Endothelial cell of umbilical vein (primary cell): ENCODE results near the gene LCE3B. TPM values are rescaled to one million over a fixed set of nuclear protein-coding genes. Genes with fewer than 3 reads are reported as not detected.

Experiments
- BruUV-seq: library from RNA; stranded (reverse); fragments of 400-500 nt; replicated peaks from 2 replicates; lab custom pipeline; 2021; lab: Mats Ljungman, UMichigan
- CTCF ChIA-PET: fragments of 300-600, 350-600 bp; sonication (Branson Sonifier 250); formaldehyde crosslinking; loops from one replicate; lab custom pipeline; 2021; ENCODE audit warnings: antibody characterized with exemption, inconsistent platforms; lab: Charles Lee
- POLR2A ChIA-PET: fragments of 300-600, 350-600 bp; sonication (Branson Sonifier 250); formaldehyde crosslinking; loops from one replicate; lab custom pipeline; 2021; ENCODE audit warnings: antibody characterized with exemption, inconsistent platforms; lab: Charles Lee
- DNase-seq: peaks from one replicate; pipeline ENCODE4 v3.0.0-alpha.2; 2011; ENCODE audit warnings: low read depth, low spot score
- FAIRE-seq: peaks from 2 replicates; lab custom pipeline; 2011; peaks lifted over from hg19 to GRCh38; lab: Jason Lieb, UNC
- H2AFZ ChIP-seq: 2 replicates; pipeline ENCODE4 v1.6.0; 2012; ENCODE audit warnings: low read depth, low read length, control low read depth, inconsistent platforms
- H3K27ac ChIP-seq: 2 replicates; pipeline ENCODE4 v1.5.1; 2011; ENCODE audit warnings: low read depth, mild to moderate bottlenecking, control low read depth, low read length, moderate library complexity; ENCODE audit not compliant: insufficient read depth
- H3K27me3 ChIP-seq, 2 experiments: 2 replicates each; pipeline versions ENCODE4 v1.6.0 to v1.6.1; 2011; ENCODE audit warnings: low read length in 2 of 2, mixed read lengths in 1 of 2; ENCODE audit not compliant: control insufficient read depth in 2 of 2, insufficient read depth in 2 of 2
- H3K36me3 ChIP-seq, 2 experiments: 2 replicates in 1 of 2; 3 replicates in 1 of 2; pipeline ENCODE4 v1.5.1; 2011; ENCODE audit warnings: low read length in 2 of 2, mild to moderate bottlenecking in 1 of 2, moderate library complexity in 1 of 2; ENCODE audit not compliant: control insufficient read depth in 2 of 2, insufficient read depth in 2 of 2; ENCODE audit errors: extremely low read depth in 1 of 2
- H3K4me1 ChIP-seq: 3 replicates; pipeline ENCODE4 v1.5.1; 2011; ENCODE audit warnings: mild to moderate bottlenecking, low read length; ENCODE audit not compliant: control insufficient read depth, insufficient read depth; ENCODE audit errors: extremely low read depth
- H3K4me2 ChIP-seq: 2 replicates; pipeline ENCODE4 v1.6.1; 2011; ENCODE audit warnings: low read length, control low read depth, mixed read lengths; ENCODE audit not compliant: insufficient read depth
- H3K4me3 ChIP-seq, 3 experiments: fragments of 200-600 bp in 1 of 3; sonication (generic), shearing (Covaris generic) in 1 of 3; replicated peaks in 1 of 3; 2 replicates each; pipeline ENCODE4 v1.5.1; 2011 to 2016; ENCODE audit warnings: control low read depth in 3 of 3, low read length in 3 of 3, mild to moderate bottlenecking in 2 of 3, inconsistent platforms in 1 of 3, low read depth in 1 of 3, moderate library complexity in 1 of 3; ENCODE audit not compliant: insufficient read depth in 1 of 3
- H3K79me2 ChIP-seq: 2 replicates; pipeline ENCODE4 v1.6.0; 2012; ENCODE audit warnings: low read length, inconsistent platforms; ENCODE audit not compliant: control insufficient read depth, insufficient read depth
- H3K9ac ChIP-seq: replicated peaks from 2 replicates; pipeline ENCODE3; 2011; ENCODE audit warnings: low read length, control low read depth; ENCODE audit not compliant: insufficient read depth; ENCODE audit errors: extremely low read depth
- H3K9me1 ChIP-seq: replicated peaks from 3 replicates; pipeline ENCODE4 v1.6.0; 2011; ENCODE audit warnings: mild to moderate bottlenecking, low read length; ENCODE audit not compliant: control insufficient read depth, insufficient read depth; ENCODE audit errors: extremely low read depth
- H3K9me3 ChIP-seq: replicated peaks from 2 replicates; pipeline ENCODE4 v1.5.1; 2012; ENCODE audit warnings: low read length, inconsistent platforms; ENCODE audit not compliant: control insufficient read depth, insufficient read depth
- H4K20me1 ChIP-seq: replicated peaks from 2 replicates; pipeline ENCODE3; 2011; ENCODE audit warnings: mild to moderate bottlenecking, low read length; ENCODE audit not compliant: control insufficient read depth, insufficient read depth; ENCODE audit errors: extremely low read depth
- FOS ChIP-seq: IDR thresholded peaks from 2 replicates; pipeline ENCODE4 v1.6.1; 2011; ENCODE audit warnings: mild to moderate bottlenecking, low read length, moderate library complexity, borderline replicate concordance; ENCODE audit not compliant: insufficient read depth
- GATA2 ChIP-seq: IDR thresholded peaks from 2 replicates; pipeline ENCODE4 v1.7.0; 2011; ENCODE audit warnings: low read depth, mild to moderate bottlenecking, moderate library complexity, mixed read lengths, low read length; ENCODE audit not compliant: insufficient read length, insufficient read depth
- JUN ChIP-seq: IDR thresholded peaks from 2 replicates; pipeline ENCODE4 v1.6.1; 2011; ENCODE audit warnings: borderline replicate concordance, low read depth; ENCODE audit not compliant: insufficient read length, insufficient read depth
- POLR2A ChIP-seq: IDR thresholded peaks from 2 replicates; pipeline ENCODE4 v1.6.1; 2012; ENCODE audit warnings: low read depth, mild to moderate bottlenecking, control low read depth, low read length
- POLR2AphosphoS5 ChIP-seq: IDR thresholded peaks from 2 replicates; pipeline ENCODE4 v1.6.1; 2012; ENCODE audit warnings: low read depth, mild to moderate bottlenecking, control low read depth, low read length, moderate library complexity; ENCODE audit not compliant: insufficient read depth
- dilution Hi-C: fragments of 300-500 bp; cut with MboI; formaldehyde crosslinking; loops from one replicate; pipeline ENCODE4 v1.15.0; 2019; ENCODE audit warnings: low sequenced_read_pairs; ENCODE audit not compliant: extremely low pct_ligation_motif_present
- intact Hi-C: fragments of 100-400 bp; cut with micrococcal nuclease; formaldehyde crosslinking; loops from one replicate; pipeline ENCODE4 v1.10.0; 2022
- polyA plus RNA-seq, 4 experiments: library from polyadenylated mRNA; depleted of rRNA in 3 of 4; stranded (reverse) in 3 of 4; unstranded in 1 of 4; fragments of >200 nt; gene quantifications; 2 replicates each; pipeline versions ENCODE4 v1.2.1 to v1.2.3, GENCODE V29; 2011 to 2012; ENCODE audit warnings: missing spikeins in 1 of 4
- total RNA-seq: library from RNA; stranded (reverse); gene quantifications from 2 replicates; pipeline ENCODE4 v1.2.3, GENCODE V29; 2021
- TF ChIP-seq, protein P1 (sequence below), 2 donors: IDR thresholded peaks; 1 replicate in 1 of 2; 2 replicates in 1 of 2; pipeline ENCODE4 v1.5.1; 2011; ENCODE audit warnings: low read length in 2 of 2, mild to moderate bottlenecking in 2 of 2, moderate library complexity in 2 of 2, control low read depth in 1 of 2, inconsistent platforms in 1 of 2, low read depth in 1 of 2; ENCODE audit not compliant: insufficient read depth in 1 of 2; ENCODE audit errors: extremely low read depth in 1 of 2
- TF ChIP-seq, protein P2 (sequence below): IDR thresholded peaks from 2 replicates; pipeline ENCODE4 v1.6.1; 2011; ENCODE audit not compliant: insufficient read depth, insufficient read length

Gene LCE3B
- total and polyA plus RNA-seq, 2 donors (not counting 3 experiments of a cell fraction or from before 2014, with no cell fraction given), result not detected

DNA sequence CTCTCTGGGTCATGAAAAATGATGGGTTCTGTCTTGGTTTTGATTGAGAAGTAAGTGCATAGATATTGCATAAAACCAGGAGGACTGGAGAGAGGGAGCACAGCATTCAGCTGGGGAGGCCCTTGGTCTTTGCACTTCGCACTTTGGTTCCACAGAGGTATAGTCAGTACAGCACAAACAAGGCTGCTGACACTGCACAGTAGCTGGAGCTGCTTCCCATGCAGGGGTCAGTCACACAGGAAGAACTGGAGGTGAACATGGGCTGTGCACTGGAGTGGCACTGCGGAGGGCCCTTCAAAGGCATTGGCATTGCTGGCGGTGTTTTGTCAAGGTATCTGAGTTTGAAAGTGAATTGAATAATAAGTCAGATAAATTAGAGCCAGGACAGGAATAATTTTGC is 45.0 kb downstream of the LCE3B start:
- dilution Hi-C loops, result no loop called here

More for the DNA sequence above, 45.0 kb downstream of the LCE3B start:
- Histone ChIP-seq H3K4me2 (no peak overlapping the region), H3K9ac (no peak overlapping the region), H3K4me3 (no peak overlapping the region), H3K27ac (no peak overlapping the region), H3K79me2 (no peaks in the 10 kb centered on the region), H4K20me1 (no peaks in the 10 kb centered on the region), H3K4me1 (no peaks in the 10 kb centered on the region), H3K9me3 (no peaks in the 10 kb centered on the region), H3K27me3 (no peaks in the 10 kb centered on the region), H3K36me3 (no peaks in the 10 kb centered on the region), H3K9me1 (no peaks in the 10 kb centered on the region), H2AFZ (no peak overlapping the region)
- ChIA-PET POLR2A (no interaction called here), CTCF (no interaction called here)
- TF ChIP-seq FOS (no peak), POLR2AphosphoS5 (no peak), JUN (no peak), GATA2 (no peak), POLR2A (no peak)
- TF ChIP-seq, protein P1, sequence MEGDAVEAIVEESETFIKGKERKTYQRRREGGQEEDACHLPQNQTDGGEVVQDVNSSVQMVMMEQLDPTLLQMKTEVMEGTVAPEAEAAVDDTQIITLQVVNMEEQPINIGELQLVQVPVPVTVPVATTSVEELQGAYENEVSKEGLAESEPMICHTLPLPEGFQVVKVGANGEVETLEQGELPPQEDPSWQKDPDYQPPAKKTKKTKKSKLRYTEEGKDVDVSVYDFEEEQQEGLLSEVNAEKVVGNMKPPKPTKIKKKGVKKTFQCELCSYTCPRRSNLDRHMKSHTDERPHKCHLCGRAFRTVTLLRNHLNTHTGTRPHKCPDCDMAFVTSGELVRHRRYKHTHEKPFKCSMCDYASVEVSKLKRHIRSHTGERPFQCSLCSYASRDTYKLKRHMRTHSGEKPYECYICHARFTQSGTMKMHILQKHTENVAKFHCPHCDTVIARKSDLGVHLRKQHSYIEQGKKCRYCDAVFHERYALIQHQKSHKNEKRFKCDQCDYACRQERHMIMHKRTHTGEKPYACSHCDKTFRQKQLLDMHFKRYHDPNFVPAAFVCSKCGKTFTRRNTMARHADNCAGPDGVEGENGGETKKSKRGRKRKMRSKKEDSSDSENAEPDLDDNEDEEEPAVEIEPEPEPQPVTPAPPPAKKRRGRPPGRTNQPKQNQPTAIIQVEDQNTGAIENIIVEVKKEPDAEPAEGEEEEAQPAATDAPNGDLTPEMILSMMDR (IDR thresholded peaks at IDR 0.05; ENCODE audit: extremely low read depth in 1 of 2, insufficient read depth in 1 of 2, low read depth in 1 of 2, low read length in 2 of 2), result no peak
- TF ChIP-seq, protein P2, sequence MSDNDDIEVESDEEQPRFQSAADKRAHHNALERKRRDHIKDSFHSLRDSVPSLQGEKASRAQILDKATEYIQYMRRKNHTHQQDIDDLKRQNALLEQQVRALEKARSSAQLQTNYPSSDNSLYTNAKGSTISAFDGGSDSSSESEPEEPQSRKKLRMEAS, result no peak
- FAIRE-seq (no peak), DNase-seq (no peak)
- no TSS peak for BruUV-seq
- intact Hi-C loops, result no loop called here
